ENCODE results near the gene SLC35A1. TPM values are rescaled to one million over a fixed set of nuclear protein-coding genes. Genes with fewer than 3 reads are reported as not detected.

The SLC35A1 gene
- total and polyA plus RNA-seq, 2 donors (not counting 1 experiment from before 2014, with no cell fraction given) = 9.1 to 15.6 TPM

GRCh38 chr6:87514831-87515230 lies 42.1 kb downstream of the SLC35A1 start:
- H3K4me1 ChIP-seq (ENCODE audit: control insufficient read depth in 2 of 2, insufficient read depth in 2 of 2, low read length in 2 of 2) = no peaks in the 10 kb centered on the region
- Mint-ChIP-seq H3K4me3 (no peak overlapping the region), H3K9me3 (ENCODE audit: insufficient read depth) (no peaks in the 10 kb centered on the region), H3K27me3 (no peaks in the 10 kb centered on the region), H3K4me1 (no peaks in the 10 kb centered on the region), H3K27ac (no peak overlapping the region)
- ChIA-PET CTCF (no interaction called here), POLR2A (no interaction called here)
- H3K9me3 ChIP-seq (ENCODE audit: control extremely low read depth in 1 of 3, control insufficient read depth in 2 of 3, insufficient read depth in 1 of 3, low read length in 2 of 3) = no peaks in the 10 kb centered on the region
- no peak for ATAC-seq (ENCODE audit: low read depth)
- no peak for DNase-seq
- H3K4me2 ChIP-seq (replicated peaks; ENCODE audit: low read depth, low read length, poor library complexity, severe bottlenecking) = no peak overlapping the region
- no peaks in the 10 kb centered on the region for H3K79me2 ChIP-seq (ENCODE audit: control insufficient read depth, insufficient read depth, low read length)
- H3K27ac ChIP-seq (ENCODE audit: low read length in 2 of 2) = no peak overlapping the region
- no CpG with 5 or more reads among the region's 2 CpGs for WGBS (ENCODE audit: insufficient coverage)
- H3K27me3 ChIP-seq (replicated peaks in 1 of 4; ENCODE audit: control extremely low read depth in 1 of 4, control insufficient read depth in 3 of 4, insufficient read depth in 4 of 4, low read length in 3 of 4) = no peaks in the 10 kb centered on the region
- intact Hi-C loops (cut with micrococcal nuclease) = no loop called here
- no peak overlapping the region for H3K4me3 ChIP-seq (ENCODE audit: control extremely low read depth in 1 of 5, extremely low read depth in 1 of 5, insufficient read depth in 1 of 5, low read depth in 2 of 5, low read length in 4 of 5)
- no peak for TF ChIP-seq EZH2 (IDR thresholded peaks at IDR 0.05; ENCODE audit: borderline replicate concordance, insufficient read depth, low read depth, low read length, poor library complexity, severe bottlenecking)
- TF ChIP-seq, protein P1, sequence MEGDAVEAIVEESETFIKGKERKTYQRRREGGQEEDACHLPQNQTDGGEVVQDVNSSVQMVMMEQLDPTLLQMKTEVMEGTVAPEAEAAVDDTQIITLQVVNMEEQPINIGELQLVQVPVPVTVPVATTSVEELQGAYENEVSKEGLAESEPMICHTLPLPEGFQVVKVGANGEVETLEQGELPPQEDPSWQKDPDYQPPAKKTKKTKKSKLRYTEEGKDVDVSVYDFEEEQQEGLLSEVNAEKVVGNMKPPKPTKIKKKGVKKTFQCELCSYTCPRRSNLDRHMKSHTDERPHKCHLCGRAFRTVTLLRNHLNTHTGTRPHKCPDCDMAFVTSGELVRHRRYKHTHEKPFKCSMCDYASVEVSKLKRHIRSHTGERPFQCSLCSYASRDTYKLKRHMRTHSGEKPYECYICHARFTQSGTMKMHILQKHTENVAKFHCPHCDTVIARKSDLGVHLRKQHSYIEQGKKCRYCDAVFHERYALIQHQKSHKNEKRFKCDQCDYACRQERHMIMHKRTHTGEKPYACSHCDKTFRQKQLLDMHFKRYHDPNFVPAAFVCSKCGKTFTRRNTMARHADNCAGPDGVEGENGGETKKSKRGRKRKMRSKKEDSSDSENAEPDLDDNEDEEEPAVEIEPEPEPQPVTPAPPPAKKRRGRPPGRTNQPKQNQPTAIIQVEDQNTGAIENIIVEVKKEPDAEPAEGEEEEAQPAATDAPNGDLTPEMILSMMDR (IDR thresholded peaks at IDR 0.05) = no peak
- peaks cover 8 to 58% of the 10 kb centered on the region in 2 experiments for H3K36me3 ChIP-seq (replicated peaks in 1 of 2; ENCODE audit: control extremely low read depth in 1 of 2, control insufficient read depth in 1 of 2, extremely low read depth in 1 of 2, insufficient read depth in 2 of 2, low read length in 1 of 2)
- H4K20me1 ChIP-seq (ENCODE audit: control insufficient read depth, insufficient read depth, low read length, poor library complexity, severe bottlenecking) = no peaks in the 10 kb centered on the region
- H2AFZ ChIP-seq (ENCODE audit: insufficient read depth, low read depth, low read length, poor library complexity, severe bottlenecking) = no peak overlapping the region
- H3K9ac ChIP-seq (ENCODE audit: low read length) = no peak overlapping the region

DNA sequence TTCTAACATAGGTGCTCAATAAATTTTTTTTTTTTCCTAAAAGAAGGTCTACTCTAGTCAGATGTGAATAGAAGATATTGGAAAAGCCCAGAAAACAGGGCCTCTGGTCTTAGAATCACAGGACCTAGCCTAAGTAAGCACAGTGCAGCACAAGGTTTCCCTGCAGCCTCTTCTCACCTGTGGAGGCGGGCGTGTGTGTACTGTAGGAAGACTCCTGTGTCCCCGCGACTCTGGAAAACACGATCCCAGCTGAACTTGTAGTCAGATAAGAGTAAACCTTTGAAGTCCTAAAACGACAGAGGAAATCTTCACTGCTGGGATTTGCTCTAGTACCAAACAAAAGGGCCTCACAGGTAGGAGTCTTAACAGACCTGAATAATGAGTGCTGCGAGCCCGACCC lies 45.7 kb downstream of the SLC35A1 start:
- no peaks in the 10 kb centered on the region for H3K9me3 ChIP-seq (ENCODE audit: control extremely low read depth in 1 of 3, control insufficient read depth in 2 of 3, insufficient read depth in 1 of 3, low read length in 2 of 3)
- TF ChIP-seq, protein P1 (IDR thresholded peaks at IDR 0.05) = no peak
- no peak for TF ChIP-seq EZH2 (IDR thresholded peaks at IDR 0.05; ENCODE audit: borderline replicate concordance, insufficient read depth, low read depth, low read length, poor library complexity, severe bottlenecking)
- H3K4me1 ChIP-seq (ENCODE audit: control insufficient read depth in 2 of 2, insufficient read depth in 2 of 2, low read length in 2 of 2) = no peaks in the 10 kb centered on the region
- intact Hi-C loops (cut with micrococcal nuclease) = no loop called here
- WGBS (ENCODE audit: insufficient coverage) = 100% methylated on average over 6 of the region's 8 CpGs
- H3K79me2 ChIP-seq (ENCODE audit: control insufficient read depth, insufficient read depth, low read length) = no peaks in the 10 kb centered on the region
- no peak overlapping the region for H3K4me3 ChIP-seq (ENCODE audit: control extremely low read depth in 1 of 5, extremely low read depth in 1 of 5, insufficient read depth in 1 of 5, low read depth in 2 of 5, low read length in 4 of 5)
- H4K20me1 ChIP-seq (ENCODE audit: control insufficient read depth, insufficient read depth, low read length, poor library complexity, severe bottlenecking) = no peaks in the 10 kb centered on the region
- Mint-ChIP-seq H3K9me3 (ENCODE audit: insufficient read depth) (no peaks in the 10 kb centered on the region), H3K27ac (no peak overlapping the region), H3K4me3 (no peak overlapping the region), H3K27me3 (no peaks in the 10 kb centered on the region), H3K4me1 (no peaks in the 10 kb centered on the region)
- no peak overlapping the region for H2AFZ ChIP-seq (ENCODE audit: insufficient read depth, low read depth, low read length, poor library complexity, severe bottlenecking)
- CTCF ChIA-PET = no interaction called here
- no peak overlapping the region for H3K27ac ChIP-seq (ENCODE audit: low read length in 2 of 2)
- no peak overlapping the region for H3K4me2 ChIP-seq (replicated peaks; ENCODE audit: low read depth, low read length, poor library complexity, severe bottlenecking)
- no peak overlapping the region for H3K9ac ChIP-seq (ENCODE audit: low read length)
- peaks cover 15 to 54% of the 10 kb centered on the region in 2 experiments for H3K36me3 ChIP-seq (replicated peaks in 1 of 2; ENCODE audit: control extremely low read depth in 1 of 2, control insufficient read depth in 1 of 2, extremely low read depth in 1 of 2, insufficient read depth in 2 of 2, low read length in 1 of 2)
- no peak for DNase-seq
- POLR2A ChIA-PET = no interaction called here
- no peak for ATAC-seq (ENCODE audit: low read depth)
- no peaks in the 10 kb centered on the region for H3K27me3 ChIP-seq (replicated peaks in 1 of 4; ENCODE audit: control extremely low read depth in 1 of 4, control insufficient read depth in 3 of 4, insufficient read depth in 4 of 4, low read length in 3 of 4)
